ENCODE data around the gene MACROD2. TPM values are rescaled to one million over a fixed set of nuclear protein-coding genes. Genes with fewer than 3 reads are reported as not detected.

The MACROD2 gene
- total and polyA plus RNA-seq, 4 donors, result 0.66 to 10.5 (median 3.3) TPM

DNA sequence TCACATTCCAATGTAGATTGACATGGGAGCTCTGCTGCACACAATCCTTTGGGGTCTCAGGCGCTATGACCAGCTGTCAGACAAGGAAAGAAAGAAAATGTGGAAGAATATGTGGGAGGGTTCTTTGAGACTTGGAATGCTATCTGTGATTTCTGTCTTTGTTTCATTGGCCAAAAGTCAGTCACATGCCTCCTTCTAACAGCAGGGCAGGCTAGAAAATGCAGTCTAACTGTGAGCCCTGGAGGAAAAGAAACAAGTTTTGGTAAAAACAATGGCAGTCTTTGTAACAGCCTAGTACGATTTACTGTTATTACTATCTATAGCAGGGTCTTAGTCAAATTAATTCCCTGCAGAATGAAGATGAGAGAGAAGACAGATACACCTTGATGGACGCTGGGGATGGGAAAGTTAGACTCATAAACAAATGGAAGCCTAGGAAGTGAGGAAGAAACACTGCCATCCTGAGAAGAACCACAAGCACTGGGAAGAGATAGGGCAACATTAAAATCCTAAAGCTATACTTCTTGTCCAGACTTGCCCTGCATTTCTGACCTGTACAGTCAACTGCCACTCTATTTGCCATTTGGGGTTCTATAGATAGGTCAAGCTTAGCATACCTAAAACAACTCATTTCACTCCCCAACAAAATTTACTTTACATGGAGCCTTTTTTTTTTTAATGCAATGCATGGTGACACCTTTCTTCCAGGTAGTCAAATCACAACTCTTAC lies 1744.9 kb downstream of the MACROD2 start (continued):
- TF ChIP-seq TAF1 (conservative IDR thresholded peaks at IDR 0.05), result no peak
- TF ChIP-seq FOXA1 (IDR thresholded peaks at IDR 0.05), result no peak

DNA sequence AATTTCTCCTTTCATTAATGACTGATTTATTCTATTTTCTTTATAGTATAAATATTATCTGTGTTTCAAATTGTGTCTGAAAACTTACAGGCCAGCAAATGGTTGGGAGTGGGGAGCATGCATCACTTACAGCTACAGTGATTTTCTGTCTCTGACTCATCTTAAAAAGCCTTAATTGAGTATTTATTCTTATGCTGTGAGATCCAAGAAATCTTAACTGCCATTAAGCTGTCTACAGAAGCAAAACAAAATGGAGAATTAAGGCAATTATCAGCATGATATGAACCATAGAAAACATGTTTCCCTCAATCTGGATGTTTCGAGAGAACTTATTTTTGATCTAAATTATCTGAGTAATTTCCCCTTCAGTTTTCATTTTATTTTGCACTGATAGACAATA lies 1746.8 kb downstream of the MACROD2 start:
- H3K4me1 ChIP-seq (ENCODE audit: control insufficient read depth in 4 of 4, insufficient read depth in 4 of 4, low read length in 3 of 4), result no peaks in the 10 kb centered on the region
- 100% methylated on average over 1 of the region's 1 CpG for WGBS
- H3K27ac ChIP-seq (ENCODE audit: low read depth in 1 of 2, low read length in 2 of 2), result no peak overlapping the region
- no peaks in the 10 kb centered on the region for H3K36me3 ChIP-seq (ENCODE audit: control insufficient read depth in 4 of 4, insufficient read depth in 3 of 4, low read depth in 1 of 4, low read length in 3 of 4)
- DNase-seq (ENCODE audit: low spot score), result no peak
- no peak for TF ChIP-seq ATF3 (IDR thresholded peaks at IDR 0.05)
- no peak for TF ChIP-seq FOXA2 (IDR thresholded peaks at IDR 0.05)
- no peak for TF ChIP-seq JUND (IDR thresholded peaks at IDR 0.05)
- no peak for TF ChIP-seq GABPA (IDR thresholded peaks at IDR 0.05 in 1 of 2, conservative IDR thresholded peaks at IDR 0.05 in 1 of 2)
- TF ChIP-seq REST (IDR thresholded peaks at IDR 0.05), result no peak
- no peak for TF ChIP-seq RAD21 (IDR thresholded peaks at IDR 0.05)
- H3K9me3 ChIP-seq (ENCODE audit: control insufficient read depth in 4 of 4, low read length in 3 of 4), result peaks cover 0 to 6% (median 1%) of the 10 kb centered on the region in 4 donors
- H3K4me3 ChIP-seq (ENCODE audit: low read depth in 1 of 3, low read length in 3 of 3), result no peak overlapping the region
- no peak overlapping the region for H3K9ac ChIP-seq (ENCODE audit: low read depth in 1 of 2, low read length in 2 of 2)
- H3K27me3 ChIP-seq (ENCODE audit: control insufficient read depth in 4 of 4, insufficient read depth in 4 of 4, low read length in 3 of 4), result no peaks in the 10 kb centered on the region

GRCh38 chr20:15742627-15743026 lies 1747.3 kb downstream of the MACROD2 start:
- no peak for TF ChIP-seq RAD21 (IDR thresholded peaks at IDR 0.05)
- TF ChIP-seq SP1 (IDR thresholded peaks at IDR 0.05), result no peak
- no peak for TF ChIP-seq CTCF (IDR thresholded peaks at IDR 0.05; ENCODE audit: low read depth, low read length, missing input control)
- TF ChIP-seq YY1 (IDR thresholded peaks at IDR 0.05), result no peak
- no peak for TF ChIP-seq HNF4G (IDR thresholded peaks at IDR 0.05)
- TF ChIP-seq REST (IDR thresholded peaks at IDR 0.05), result no peak
- no peak for TF ChIP-seq FOXA1 (IDR thresholded peaks at IDR 0.05)
- TF ChIP-seq EGR1 (IDR thresholded peaks at IDR 0.05; ENCODE audit: low read depth in 2 of 2), result no peak
- TF ChIP-seq, protein P1, sequence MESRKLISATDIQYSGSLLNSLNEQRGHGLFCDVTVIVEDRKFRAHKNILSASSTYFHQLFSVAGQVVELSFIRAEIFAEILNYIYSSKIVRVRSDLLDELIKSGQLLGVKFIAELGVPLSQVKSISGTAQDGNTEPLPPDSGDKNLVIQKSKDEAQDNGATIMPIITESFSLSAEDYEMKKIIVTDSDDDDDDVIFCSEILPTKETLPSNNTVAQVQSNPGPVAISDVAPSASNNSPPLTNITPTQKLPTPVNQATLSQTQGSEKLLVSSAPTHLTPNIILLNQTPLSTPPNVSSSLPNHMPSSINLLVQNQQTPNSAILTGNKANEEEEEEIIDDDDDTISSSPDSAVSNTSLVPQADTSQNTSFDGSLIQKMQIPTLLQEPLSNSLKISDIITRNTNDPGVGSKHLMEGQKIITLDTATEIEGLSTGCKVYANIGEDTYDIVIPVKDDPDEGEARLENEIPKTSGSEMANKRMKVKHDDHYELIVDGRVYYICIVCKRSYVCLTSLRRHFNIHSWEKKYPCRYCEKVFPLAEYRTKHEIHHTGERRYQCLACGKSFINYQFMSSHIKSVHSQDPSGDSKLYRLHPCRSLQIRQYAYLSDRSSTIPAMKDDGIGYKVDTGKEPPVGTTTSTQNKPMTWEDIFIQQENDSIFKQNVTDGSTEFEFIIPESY (IDR thresholded peaks at IDR 0.05), result no peak
- TF ChIP-seq TAF1 (conservative IDR thresholded peaks at IDR 0.05), result no peak
- no peak for TF ChIP-seq GABPA (IDR thresholded peaks at IDR 0.05 in 1 of 2, conservative IDR thresholded peaks at IDR 0.05 in 1 of 2)
- TF ChIP-seq ATF3 (IDR thresholded peaks at IDR 0.05), result no peak
- TF ChIP-seq, protein P2, sequence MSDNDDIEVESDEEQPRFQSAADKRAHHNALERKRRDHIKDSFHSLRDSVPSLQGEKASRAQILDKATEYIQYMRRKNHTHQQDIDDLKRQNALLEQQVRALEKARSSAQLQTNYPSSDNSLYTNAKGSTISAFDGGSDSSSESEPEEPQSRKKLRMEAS (IDR thresholded peaks at IDR 0.05), result no peak
- H3K4me1 ChIP-seq (ENCODE audit: control insufficient read depth in 4 of 4, insufficient read depth in 4 of 4, low read length in 3 of 4), result no peaks in the 10 kb centered on the region
- no peaks in the 10 kb centered on the region for H3K36me3 ChIP-seq (ENCODE audit: control insufficient read depth in 4 of 4, insufficient read depth in 3 of 4, low read depth in 1 of 4, low read length in 3 of 4)
- no peaks in the 10 kb centered on the region for H3K27me3 ChIP-seq (ENCODE audit: control insufficient read depth in 4 of 4, insufficient read depth in 4 of 4, low read length in 3 of 4)
- no peak overlapping the region for H3K27ac ChIP-seq (ENCODE audit: low read depth in 1 of 2, low read length in 2 of 2)
- H3K9me3 ChIP-seq (ENCODE audit: control insufficient read depth in 4 of 4, low read length in 3 of 4), result peaks cover 0 to 10% (median 3%) of the 10 kb centered on the region in 4 donors
- DNase-seq (ENCODE audit: low spot score), result no peak
- no peak overlapping the region for H3K4me3 ChIP-seq (ENCODE audit: low read depth in 1 of 3, low read length in 3 of 3)
- H3K9ac ChIP-seq (ENCODE audit: low read depth in 1 of 2, low read length in 2 of 2), result no peak overlapping the region
- 94% methylated on average over 1 of the region's 1 CpG for WGBS

Data from liver (tissue), 9 donors.